GM21717 (cell line): ENCODE measurements around the gene KCNJ4.
"Not testable (repeated sequence)": the region's sequence is repeated elsewhere in the genome, so short reads cannot be mapped to it uniquely, and the experiment has no call there.

Experiments used
- ATAC-seq: cut with Tn5 transposase; IDR thresholded peaks from one replicate; pipeline ENCODE4 v1.9.1; 2021; ENCODE audit warnings: mild to moderate bottlenecking, moderate library complexity; ENCODE audit not compliant: unreplicated experiment

KCNJ4 gene

DNA sequence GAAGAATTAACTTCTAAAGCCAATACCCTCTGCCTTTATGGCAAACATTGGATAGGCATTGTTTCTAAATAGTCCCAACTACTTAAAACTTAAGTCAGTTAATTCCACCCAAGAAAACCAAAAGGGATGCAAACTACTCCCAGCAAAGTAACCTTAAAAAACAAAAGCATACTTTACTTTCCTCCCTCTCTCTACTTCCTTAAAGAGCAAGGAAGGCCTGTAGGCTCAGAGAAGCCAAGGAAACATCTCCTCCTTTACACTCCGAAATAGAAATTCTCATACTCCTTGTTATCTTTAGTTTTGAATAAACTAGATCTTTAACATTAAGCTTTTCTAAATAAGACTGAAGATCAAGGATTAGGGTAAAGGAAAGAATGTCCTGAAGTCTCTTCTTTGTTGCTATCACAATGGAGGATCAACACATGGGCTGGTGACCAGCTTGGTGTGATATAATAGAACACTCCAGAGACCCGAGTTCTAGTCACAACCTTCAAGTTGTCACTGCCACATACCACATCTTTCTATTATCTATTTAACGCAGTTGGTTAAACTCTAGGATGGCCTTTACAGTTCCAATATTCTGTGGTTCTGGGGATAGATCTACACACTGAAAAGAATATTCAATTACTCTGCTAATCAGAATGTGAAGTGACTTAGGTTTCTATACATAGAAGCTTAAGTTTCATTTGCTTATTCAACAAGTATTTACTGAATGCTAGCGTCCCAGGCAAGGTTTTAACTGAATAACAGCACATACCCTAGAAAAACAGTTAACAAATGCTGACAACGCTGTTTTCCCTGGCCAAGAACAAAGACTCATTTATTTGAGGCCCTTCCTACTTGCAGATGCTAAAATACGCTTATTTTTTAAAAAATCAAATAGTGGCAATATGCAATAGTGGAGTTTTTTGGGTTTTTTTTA is 66.2 kb downstream of the KCNJ4 start:
- not testable (repeated sequence) for ATAC-seq

DNA sequence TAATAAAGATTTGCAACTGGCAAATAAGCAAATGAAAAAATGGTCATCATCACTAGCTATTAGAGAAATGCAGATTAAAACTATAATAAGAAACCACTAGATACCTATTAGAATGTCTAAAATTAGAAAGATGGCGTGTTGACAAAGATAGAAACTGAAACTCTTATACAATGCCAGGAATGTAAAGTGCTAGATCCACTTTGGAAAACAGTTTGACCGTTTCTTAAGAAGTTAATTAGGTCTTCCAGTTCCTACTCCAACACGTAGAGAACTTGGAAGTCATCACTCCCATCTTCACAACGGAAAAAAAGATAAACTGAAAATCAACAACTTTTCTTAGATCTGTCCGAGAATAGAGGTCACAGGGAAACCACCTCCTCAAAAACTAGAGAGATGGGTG is 68.1 kb downstream of the KCNJ4 start:
- ATAC-seq, result not testable (repeated sequence)

DNA sequence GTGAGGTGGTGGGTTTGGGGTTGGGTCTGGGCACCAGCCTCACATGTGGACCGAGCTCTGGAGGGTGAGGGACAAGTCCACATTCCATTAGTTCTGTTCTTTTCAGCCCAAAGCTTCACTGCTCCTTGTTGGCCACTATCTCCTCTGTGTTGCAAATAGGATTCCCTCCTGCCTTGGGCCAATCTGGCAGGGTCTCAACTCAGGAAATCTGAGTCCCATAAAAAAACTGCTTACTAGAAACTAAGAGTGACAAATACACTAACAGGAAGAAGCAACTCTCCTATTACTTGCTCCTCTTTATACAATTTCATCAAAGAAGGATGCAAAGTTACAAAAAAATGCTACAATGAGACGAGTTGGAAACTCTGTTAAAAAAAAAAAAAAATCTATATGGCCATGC is 71.6 kb downstream of the KCNJ4 start:
- ATAC-seq, result no peak

DNA sequence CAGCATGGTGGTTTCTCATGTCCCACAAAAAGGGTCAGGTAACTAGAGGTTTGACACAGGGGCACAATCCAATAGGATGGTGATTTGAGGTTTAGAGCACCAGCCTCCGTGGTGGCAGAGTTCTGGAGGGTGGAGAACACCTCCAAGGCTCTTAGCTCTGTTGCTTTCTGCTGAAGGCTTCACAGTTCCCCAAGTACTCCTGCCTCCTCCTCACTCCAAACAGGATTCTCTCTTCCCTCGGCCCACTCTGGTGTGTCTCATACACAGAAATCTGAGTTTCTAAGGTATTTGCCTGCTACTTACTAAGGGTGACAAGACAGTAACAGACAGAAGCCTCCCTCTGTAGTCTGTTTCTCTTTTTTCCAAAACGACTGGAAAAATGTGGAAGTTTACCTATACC is 73.6 kb downstream of the KCNJ4 start:
- not testable (repeated sequence) for ATAC-seq
